ENCODE measurements around the gene MLST8.
"Not testable (repeated sequence)": the region's sequence is repeated elsewhere in the genome, so short reads cannot be mapped to it uniquely, and the experiment has no call there.

Gene MLST8

DNA sequence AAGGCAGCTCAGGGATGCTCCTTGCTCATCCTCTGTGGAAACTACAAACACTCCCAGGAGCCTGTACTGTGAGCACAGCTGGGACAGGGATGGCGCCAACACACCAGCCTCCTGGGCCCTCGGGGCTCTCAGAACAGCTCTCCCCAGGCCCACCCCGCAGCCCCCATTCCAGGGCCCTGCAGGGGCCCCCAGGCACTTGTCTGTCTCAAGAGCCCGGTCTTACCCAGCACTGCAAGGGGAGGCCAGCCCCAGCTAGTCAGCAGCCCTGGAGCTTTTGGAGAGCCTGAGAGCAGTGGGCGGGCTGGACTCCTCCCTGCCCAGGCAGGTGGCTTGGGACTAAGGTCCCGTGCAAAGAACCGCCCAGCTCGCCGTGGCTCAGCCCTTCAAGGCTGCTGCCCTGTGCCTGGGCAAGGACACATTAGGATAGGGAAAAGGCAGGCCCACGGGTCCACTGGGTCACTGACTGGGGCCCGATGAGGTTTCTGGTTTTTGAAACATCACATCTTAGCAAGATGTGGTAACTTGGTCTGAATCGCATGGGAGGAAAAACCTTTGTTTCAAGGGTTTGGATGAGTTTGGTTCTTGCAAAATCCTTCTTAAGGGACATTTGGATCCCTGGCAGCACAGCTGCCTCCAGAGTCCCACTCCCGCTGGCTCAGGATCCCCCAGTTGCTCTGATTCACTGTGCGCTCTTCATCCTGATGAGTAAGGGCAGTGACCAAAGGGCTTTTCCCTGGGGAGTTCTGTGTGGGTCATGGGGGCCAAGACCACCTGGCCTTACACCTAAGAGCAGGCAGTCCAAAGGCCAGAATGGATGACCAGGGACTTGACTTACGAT, 33.8 kb downstream of the MLST8 start:
- TF ChIP-seq, protein P1, sequence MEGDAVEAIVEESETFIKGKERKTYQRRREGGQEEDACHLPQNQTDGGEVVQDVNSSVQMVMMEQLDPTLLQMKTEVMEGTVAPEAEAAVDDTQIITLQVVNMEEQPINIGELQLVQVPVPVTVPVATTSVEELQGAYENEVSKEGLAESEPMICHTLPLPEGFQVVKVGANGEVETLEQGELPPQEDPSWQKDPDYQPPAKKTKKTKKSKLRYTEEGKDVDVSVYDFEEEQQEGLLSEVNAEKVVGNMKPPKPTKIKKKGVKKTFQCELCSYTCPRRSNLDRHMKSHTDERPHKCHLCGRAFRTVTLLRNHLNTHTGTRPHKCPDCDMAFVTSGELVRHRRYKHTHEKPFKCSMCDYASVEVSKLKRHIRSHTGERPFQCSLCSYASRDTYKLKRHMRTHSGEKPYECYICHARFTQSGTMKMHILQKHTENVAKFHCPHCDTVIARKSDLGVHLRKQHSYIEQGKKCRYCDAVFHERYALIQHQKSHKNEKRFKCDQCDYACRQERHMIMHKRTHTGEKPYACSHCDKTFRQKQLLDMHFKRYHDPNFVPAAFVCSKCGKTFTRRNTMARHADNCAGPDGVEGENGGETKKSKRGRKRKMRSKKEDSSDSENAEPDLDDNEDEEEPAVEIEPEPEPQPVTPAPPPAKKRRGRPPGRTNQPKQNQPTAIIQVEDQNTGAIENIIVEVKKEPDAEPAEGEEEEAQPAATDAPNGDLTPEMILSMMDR (IDR thresholded peaks at IDR 0.05; ENCODE audit: control insufficient read depth, extremely low read depth, insufficient read depth), result no peak
- H3K4me3 ChIP-seq (ENCODE audit: low read depth, low read length), result no peak overlapping the region
- DNase-seq (ENCODE audit: low read depth), result no peak

DNA sequence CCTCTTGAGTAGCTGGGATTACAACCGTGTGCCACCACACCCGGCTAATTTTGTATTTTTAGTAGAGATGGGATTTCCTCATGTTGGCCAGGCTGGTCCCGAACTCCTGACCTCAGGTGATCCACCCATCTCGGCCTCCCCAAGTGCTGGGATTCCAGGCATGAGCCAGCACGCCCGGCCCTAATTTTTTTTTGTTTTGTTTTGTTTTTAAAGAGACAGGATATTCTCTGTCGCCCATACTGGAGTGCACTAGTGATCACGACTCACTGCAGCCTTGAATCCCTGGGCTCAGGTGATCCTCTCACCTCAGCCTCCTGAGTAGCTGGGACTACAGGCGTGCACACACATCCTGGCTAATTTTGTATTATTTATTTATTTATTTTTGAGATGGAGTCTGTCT, 35.1 kb downstream of the MLST8 start:
- not testable (repeated sequence) for DNase-seq (ENCODE audit: low read depth); H3K4me3 ChIP-seq (ENCODE audit: low read depth, low read length)

DNA sequence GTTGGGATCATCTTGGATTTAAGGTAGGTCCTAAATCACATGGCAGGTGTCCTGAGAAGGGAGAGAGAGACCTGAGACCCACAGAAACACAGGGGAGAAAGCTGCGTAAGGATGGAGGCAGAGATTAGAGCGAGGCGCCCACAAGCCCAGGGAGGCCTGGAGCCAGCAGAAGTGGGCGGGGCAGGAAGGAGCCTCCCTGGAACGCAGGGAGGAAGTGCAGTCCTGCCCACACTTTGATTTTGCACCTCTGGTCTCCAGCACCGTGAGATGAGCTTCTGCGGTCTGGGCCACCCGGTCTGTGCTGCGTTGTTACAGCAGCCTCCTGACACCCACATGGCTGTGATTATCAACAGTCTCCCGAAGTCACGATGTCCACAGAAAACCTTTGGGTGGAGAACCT, 37.3 kb downstream of the MLST8 start:
- DNase-seq (ENCODE audit: low read depth), result no peak
- TF ChIP-seq, protein P1 (IDR thresholded peaks at IDR 0.05; ENCODE audit: control insufficient read depth, extremely low read depth, insufficient read depth), result no peak
- no peak overlapping the region for H3K4me3 ChIP-seq (ENCODE audit: low read depth, low read length)

DNA sequence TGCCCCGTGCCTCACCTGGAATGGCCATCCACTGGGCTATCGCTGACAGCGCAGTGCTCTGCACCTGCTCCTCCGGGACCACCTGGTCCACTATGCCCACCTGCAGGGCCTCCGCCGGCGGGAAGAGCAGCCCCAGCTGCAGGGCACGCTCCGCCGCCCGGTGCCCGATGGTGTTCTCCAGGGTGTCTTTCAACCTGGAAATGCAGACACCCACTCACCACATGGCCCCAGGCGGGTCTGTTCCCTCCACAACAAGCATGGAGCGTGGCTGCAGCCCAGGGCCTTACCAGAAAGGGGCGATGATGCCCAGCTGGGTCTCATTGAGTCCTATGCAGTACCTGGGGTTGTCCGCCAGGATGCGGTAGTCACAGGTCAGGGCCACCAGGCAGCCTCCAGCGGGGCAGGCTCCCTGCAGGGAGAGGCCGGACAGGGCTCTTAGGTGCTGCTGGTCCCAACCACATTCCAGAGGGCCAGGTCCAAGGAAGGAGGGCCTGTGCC, 37.8 kb downstream of the MLST8 start:
- TF ChIP-seq, protein P1 (IDR thresholded peaks at IDR 0.05; ENCODE audit: control insufficient read depth, extremely low read depth, insufficient read depth), result no peak
- no peak for DNase-seq (ENCODE audit: low read depth)
- H3K4me3 ChIP-seq (ENCODE audit: low read depth, low read length), result no peak overlapping the region

DNA sequence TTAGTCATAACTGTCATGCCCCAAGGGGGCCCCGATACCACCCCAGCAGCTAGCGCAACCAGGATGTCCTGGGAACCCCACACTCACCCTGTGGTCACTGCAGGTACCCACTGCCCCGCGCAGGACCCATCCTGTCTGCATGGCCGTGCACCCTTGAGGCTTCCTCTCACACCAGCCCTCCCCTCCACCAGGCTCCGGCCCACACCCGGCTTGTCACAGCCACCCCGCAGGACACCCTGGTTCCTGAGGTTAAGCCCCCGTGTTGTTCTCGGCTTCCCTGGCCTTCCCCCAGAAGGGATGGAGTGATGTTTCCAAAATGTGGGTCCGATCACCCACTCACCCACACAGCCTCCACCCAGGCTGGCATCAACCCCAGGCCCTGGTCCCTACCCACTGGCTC, 38.5 kb downstream of the MLST8 start:
- no peak overlapping the region for H3K4me3 ChIP-seq (ENCODE audit: low read depth, low read length)
- DNase-seq (ENCODE audit: low read depth), result no peak

DNA sequence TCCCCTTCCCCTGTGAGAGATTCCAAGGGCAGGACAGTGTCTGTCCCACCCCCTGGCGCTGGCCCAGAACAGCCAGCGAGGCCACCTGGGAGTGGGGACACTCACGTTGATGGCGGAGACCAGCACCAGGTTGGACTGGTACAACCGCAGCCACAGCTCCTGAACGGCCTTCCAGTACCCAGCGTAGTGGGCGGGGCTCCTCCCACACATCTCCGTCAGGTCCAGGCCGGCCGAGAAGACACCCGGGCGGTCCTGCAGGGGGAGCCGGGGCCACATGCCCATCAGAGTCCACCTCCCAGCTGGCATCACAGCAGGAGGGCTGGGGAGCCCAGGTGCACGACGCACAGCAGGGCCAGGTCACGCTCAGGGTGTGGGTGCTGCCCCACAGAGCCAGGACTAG, 39.0 kb downstream of the MLST8 start:
- no peak overlapping the region for H3K4me3 ChIP-seq (ENCODE audit: low read depth, low read length)
- no peak for DNase-seq (ENCODE audit: low read depth)
- TF ChIP-seq, protein P1 (IDR thresholded peaks at IDR 0.05; ENCODE audit: control insufficient read depth, extremely low read depth, insufficient read depth), result no peak

More for the DNA sequence above, 38.5 kb downstream of the MLST8 start:
- TF ChIP-seq, protein P1 (IDR thresholded peaks at IDR 0.05; ENCODE audit: control insufficient read depth, extremely low read depth, insufficient read depth), result no peak

DNA sequence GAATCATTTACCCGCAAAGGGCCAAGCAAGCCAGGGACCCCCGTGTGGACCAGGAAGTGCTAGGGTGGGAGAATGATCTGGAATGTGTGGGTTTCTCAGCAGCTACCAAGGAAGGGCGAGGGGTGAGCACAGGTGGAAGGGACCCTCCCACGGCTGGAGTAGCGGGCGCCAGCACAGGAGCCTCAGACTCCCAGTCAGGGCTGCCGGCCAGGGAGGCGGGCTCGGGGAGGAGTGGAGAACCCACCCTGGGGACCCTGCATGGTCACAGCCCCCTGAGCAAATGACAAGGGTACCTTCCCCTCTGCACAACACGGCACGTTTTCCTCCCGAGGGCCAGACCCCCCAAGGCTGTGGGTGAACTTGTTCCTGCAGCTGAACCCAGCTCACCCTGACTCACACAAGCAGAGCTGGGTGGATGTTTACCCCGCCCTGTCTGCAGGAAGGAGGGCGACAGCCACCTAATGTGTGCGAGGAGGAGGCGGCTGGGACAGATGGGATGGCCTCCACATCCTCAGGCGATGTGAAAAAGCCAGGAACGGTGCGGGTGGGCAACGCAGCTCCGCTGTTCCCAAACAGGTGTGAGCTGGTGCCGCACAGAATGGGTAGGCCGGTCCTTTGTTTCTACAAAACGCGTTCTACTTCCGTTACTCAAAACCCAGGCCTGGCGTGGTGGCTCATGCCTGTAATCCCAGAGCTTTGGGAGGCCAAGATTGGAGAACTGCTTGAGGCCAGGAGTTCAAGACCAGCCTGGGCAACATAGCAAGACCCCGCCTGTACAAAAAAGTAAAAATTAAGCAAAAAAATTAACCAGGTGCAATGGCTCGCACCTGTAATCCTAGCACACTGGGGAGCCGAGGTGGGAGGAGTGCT, 39.9 kb downstream of the MLST8 start:
- no peak for DNase-seq (ENCODE audit: low read depth)
- no peak overlapping the region for H3K4me3 ChIP-seq (ENCODE audit: low read depth, low read length)
- TF ChIP-seq, protein P1 (IDR thresholded peaks at IDR 0.05; ENCODE audit: control insufficient read depth, extremely low read depth, insufficient read depth), result no peak
